ENCODE measurements around the gene MEGF11. TPM values are rescaled to one million over a fixed set of nuclear protein-coding genes. Genes with fewer than 3 reads are reported as not detected.

MEGF11 gene
- total RNA-seq, 1 experiment from 2014 or later: 1.2 TPM

DNA sequence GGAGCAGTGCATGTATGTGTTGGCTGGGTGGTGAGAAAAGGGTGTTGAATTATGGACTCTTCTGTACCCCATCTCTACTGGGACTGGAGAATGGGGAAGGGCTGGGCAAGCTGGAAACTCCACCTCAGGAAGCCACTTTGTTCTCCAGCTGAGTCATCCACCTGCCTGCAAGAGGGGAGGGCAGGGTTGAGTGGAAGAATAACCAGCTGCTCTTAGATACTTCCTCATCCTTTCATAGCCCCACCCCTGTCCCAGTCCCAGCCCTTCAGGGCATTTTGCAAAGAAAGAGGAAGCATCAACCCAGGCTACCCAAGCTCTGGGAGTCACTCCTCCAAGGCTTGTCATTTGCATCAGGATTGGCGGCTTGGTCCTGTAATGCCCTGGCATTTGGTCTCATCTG is 351.2 kb downstream of the MEGF11 start:
- Mint-ChIP-seq H3K4me3 (no peak overlapping the region), H3K27me3 (ENCODE audit: low read depth) (no peaks in the 10 kb centered on the region), H3K27ac (peak overlapping the region in 2 of 3 experiments; percentile 33 to 40; a peak in 3 of 7 replicates), H3K9me3 (no peaks in the 10 kb centered on the region), H3K4me1 (peaks cover 31 to 34% of the 10 kb centered on the region in 2 experiments), H3K36me3 (ENCODE audit: insufficient read depth in 1 of 3, low read depth in 3 of 3) (peaks cover 15 to 51% (median 31%) of the 10 kb centered on the region in 3 experiments)
- H3K14ac ChIP-seq (ENCODE audit: insufficient read depth, low read length): no peak overlapping the region
- no peak overlapping the region for H2AK5ac ChIP-seq (ENCODE audit: insufficient read length, low read length)
- H3K9me3 ChIP-seq (ENCODE audit: control insufficient read depth, low read depth, low read length): no peaks in the 10 kb centered on the region
- peak; percentile 81 for DNase-seq
- no peak overlapping the region for H2BK15ac ChIP-seq (ENCODE audit: low read depth, low read length)
- H2AFZ ChIP-seq (ENCODE audit: low read length): no peak overlapping the region
- no peak overlapping the region for H3K4me2 ChIP-seq (ENCODE audit: insufficient read depth, insufficient read length, low read length)
- H4K5ac ChIP-seq (ENCODE audit: insufficient read length, low read depth, low read length): no peak overlapping the region
- no peak overlapping the region for H3K18ac ChIP-seq (ENCODE audit: insufficient read length, low read depth, low read length)
- H2BK5ac ChIP-seq (ENCODE audit: insufficient read length, low read length): no peak overlapping the region
- no peaks in the 10 kb centered on the region for H3K79me1 ChIP-seq (ENCODE audit: insufficient read depth, low read depth, low read length, poor library complexity, severe bottlenecking)
- H3K27me3 ChIP-seq (ENCODE audit: insufficient read depth, low read length): no peaks in the 10 kb centered on the region
- no peaks in the 10 kb centered on the region for H3K79me2 ChIP-seq (ENCODE audit: insufficient read depth, low read length)
- H3K56ac ChIP-seq (ENCODE audit: insufficient read length, low read depth, low read length): no peak overlapping the region
- H4K8ac ChIP-seq (replicated peaks; ENCODE audit: insufficient read length, low read depth, low read length): no peak overlapping the region
- no peak overlapping the region for H3K23ac ChIP-seq (ENCODE audit: insufficient read length, low read depth, low read length)
- WGBS (ENCODE audit: extremely low coverage, insufficient read length, low lambda C conversion rate): no CpG with 5 or more reads among the region's 1 CpG
- H3K9ac ChIP-seq (ENCODE audit: extremely low read depth, insufficient read length, low read length): no peak overlapping the region
- H3K4me1 ChIP-seq (ENCODE audit: insufficient read depth, low read length): peaks cover 9% of the 10 kb centered on the region; the same call in 1 of the 2 replicates
- no peak overlapping the region for H2BK20ac ChIP-seq (ENCODE audit: low read depth, low read length, poor library complexity, severe bottlenecking)
- no peak overlapping the region for H2BK12ac ChIP-seq (ENCODE audit: insufficient read length, low read depth, low read length)
- TF ChIP-seq, protein P1, sequence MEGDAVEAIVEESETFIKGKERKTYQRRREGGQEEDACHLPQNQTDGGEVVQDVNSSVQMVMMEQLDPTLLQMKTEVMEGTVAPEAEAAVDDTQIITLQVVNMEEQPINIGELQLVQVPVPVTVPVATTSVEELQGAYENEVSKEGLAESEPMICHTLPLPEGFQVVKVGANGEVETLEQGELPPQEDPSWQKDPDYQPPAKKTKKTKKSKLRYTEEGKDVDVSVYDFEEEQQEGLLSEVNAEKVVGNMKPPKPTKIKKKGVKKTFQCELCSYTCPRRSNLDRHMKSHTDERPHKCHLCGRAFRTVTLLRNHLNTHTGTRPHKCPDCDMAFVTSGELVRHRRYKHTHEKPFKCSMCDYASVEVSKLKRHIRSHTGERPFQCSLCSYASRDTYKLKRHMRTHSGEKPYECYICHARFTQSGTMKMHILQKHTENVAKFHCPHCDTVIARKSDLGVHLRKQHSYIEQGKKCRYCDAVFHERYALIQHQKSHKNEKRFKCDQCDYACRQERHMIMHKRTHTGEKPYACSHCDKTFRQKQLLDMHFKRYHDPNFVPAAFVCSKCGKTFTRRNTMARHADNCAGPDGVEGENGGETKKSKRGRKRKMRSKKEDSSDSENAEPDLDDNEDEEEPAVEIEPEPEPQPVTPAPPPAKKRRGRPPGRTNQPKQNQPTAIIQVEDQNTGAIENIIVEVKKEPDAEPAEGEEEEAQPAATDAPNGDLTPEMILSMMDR (conservative IDR thresholded peaks at IDR 0.05): no peak
- H3K27ac ChIP-seq (ENCODE audit: insufficient read length, low read depth, low read length): no peak overlapping the region
- no peaks in the 10 kb centered on the region for H3K23me2 ChIP-seq (ENCODE audit: insufficient read length, low read depth, low read length, poor library complexity, severe bottlenecking)
- no peak overlapping the region for H2BK120ac ChIP-seq (ENCODE audit: low read depth, low read length, poor library complexity, severe bottlenecking)
- no peak overlapping the region for H3T11ph ChIP-seq (ENCODE audit: low read length)
- H3K4ac ChIP-seq (ENCODE audit: low read depth, low read length): no peak overlapping the region
- no peaks in the 10 kb centered on the region for H4K20me1 ChIP-seq (ENCODE audit: control insufficient read depth, insufficient read depth, insufficient read length)
- H4K91ac ChIP-seq (ENCODE audit: insufficient read length, low read depth, low read length): no peak overlapping the region
